Stimulated activated CD8-positive, alpha-beta memory T cell treated with anti-CD3 and anti-CD28 coated beads, Interleukin-12 subunit alpha, Interleukin-12 subunit beta, amount 100 ng/mL, for 24 hours (primary cell): Measurements from ENCODE around the gene FSTL4.

Experiments used
- DNase-seq: peaks from one replicate; pipeline ENCODE4 v3.0.0-alpha.2; 2020; ENCODE audit errors: extremely low read depth

Gene FSTL4

GRCh38 chr5:133341915-133342710, 270.2 kb downstream of the FSTL4 start:
- DNase-seq: no peak

GRCh38 chr5:133341296-133341695, 271.0 kb downstream of the FSTL4 start:
- no peak for DNase-seq

- DNase-seq: no peak
These were observed 271.5 kb downstream of the FSTL4 start for GRCh38 chr5:133340822-133341221.

DNA sequence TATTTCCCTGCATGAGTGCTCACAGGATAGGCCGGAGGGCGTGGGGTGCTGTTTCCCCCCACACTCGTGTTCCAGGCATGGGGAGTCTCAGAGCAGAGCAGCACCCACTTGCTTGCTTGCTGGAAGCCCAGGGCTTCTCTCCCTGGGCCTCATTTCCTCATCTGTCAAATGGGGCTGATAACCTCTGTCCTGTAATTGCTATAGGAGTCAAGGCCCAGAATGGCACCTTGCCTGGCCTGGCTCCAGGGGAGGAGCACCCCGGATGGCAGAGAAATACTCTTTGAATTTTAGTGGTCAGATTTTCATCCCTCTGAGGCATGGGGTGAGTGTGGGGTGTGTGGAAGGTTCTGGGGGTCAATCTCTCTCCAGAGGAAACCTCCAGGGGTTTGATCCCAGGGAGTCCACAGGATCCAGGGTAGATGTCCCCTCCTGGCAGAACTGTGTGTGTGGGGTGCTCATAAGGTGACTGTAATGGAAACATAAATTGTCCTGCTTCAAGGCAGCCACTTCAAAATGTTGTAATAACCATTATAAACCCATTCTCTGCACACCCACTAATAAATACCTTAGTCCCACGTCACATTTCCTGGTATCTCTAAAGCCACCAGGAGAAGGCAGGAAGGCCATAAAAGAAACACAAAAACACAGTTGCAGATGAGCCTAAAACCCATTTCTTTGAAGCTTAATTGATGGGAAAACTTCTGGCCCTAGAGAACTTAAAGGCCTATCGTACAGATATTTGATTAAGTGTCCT, 272.2 kb downstream of the FSTL4 start:
- DNase-seq: no peak

- no peak for DNase-seq
These were observed 273.6 kb downstream of the FSTL4 start for GRCh38 chr5:133338504-133339355.

GRCh38 chr5:133337795-133338445, 274.4 kb downstream of the FSTL4 start:
- no peak for DNase-seq

DNA sequence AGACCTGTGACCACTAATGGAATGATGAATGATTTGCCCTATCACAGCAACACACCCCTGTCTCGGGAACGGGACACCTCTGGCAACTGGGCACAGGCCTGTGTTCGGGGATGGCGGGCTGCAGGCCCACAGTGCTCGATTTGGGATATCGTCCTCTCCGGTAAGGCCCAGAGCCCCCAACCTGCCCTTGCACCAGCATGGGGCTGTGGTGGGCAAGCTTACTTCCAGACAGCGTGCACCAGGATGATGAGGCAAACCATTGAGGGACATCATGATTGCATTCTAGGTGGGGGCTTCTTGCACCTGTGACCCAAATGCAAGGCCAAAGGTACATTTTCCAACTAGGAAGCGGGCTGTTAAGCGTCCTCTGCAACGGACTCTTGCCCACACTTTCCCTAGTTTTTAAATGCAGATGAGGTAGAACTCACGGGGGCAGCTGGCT, 275.4 kb downstream of the FSTL4 start:
- DNase-seq: no peak

DNA sequence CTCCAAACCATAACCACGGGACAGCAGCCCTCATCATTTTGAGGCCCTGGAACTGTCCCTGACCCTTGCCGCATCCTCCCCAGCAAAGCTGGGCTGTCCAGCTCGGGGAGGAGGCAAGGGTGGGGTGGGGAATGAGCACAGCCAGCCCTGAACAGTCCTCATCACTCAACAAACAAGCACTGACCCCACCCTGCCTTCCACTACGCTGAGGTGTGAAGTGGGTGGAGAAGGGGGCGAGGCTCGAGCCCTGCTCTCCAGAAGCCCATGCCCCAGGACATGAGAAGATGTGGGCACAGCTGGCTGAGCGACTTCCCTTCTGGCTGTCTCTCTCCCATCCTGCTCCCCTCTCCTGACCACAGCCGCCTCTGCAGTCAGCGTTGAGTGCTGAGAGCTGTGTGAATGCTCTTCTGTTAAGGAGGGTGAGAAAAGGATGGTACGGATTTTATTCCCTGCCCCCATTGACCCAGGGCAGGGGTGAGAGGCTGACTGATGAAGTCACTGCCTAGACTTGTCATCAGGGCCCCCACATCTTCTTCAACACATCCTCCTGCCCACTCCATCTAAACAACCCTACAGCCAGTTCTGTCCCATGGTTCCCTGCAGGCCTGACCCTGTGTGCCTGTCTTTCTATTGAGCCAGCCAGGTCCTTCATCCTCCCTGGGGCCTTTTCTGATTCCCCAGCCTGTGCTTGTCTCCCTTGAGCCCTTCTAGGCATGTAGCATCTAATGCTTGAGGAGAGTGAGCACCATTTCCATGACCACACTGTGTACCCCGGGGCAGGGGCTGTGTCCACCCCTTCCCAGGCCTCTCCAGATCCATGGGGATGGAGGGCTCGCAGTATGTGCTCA, 276.0 kb downstream of the FSTL4 start:
- no peak for DNase-seq

GRCh38 chr5:133334796-133335639, 277.3 kb downstream of the FSTL4 start:
- no peak for DNase-seq

- no peak for DNase-seq
These were observed 278.8 kb downstream of the FSTL4 start for GRCh38 chr5:133333326-133334150.

DNA sequence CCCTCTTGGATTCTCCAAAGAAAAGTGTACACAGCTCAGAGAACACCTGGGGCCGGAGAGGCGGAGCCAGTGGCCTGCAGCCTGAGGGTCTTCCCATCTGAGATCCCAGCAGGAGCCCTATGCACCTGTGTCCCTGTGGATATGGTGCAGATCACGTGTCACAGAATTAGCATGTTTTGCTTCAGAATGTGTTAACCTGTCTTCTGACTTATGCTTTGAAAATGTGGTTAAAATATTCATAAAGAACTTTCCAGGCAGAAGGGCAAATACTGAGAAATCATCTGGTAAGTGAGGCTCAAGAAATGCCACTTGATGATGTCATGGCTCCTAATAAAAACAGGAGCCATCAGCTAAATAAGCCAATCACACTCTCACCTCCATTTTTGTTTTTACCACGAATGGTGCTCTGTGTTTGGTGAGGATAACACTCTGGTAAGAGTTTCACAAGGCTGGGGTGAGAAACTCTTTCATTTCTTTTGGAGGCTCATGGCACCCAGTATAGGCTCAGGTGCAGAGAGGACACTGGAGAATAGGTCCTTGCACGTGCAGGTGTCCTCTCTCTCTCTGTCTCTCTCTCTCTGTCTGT, 279.8 kb downstream of the FSTL4 start:
- DNase-seq: no peak

GRCh38 chr5:133331941-133332340, 280.4 kb downstream of the FSTL4 start:
- DNase-seq: no peak

GRCh38 chr5:133330956-133331355, 281.4 kb downstream of the FSTL4 start:
- DNase-seq: no peak

DNA sequence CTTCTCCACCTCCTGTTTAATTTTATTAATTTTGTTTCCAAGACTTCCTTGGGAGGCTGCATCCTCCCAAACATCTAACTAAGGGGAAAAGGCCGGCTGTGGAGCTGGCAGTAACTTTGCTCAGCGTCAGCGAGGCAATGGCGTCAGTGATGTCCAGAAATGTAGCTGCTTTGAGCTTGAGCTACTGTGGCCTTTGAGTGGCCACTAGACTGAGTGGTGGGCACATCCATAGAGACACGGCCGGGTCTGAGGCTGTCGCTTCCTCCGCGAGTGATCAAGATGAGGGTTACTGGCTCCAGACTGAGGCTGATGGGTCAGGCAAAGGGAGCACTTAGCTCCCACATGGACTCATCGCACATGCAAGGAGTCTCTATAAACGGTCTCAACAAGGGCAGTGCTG, 283.5 kb downstream of the FSTL4 start:
- no peak for DNase-seq

GRCh38 chr5:133327946-133328401, 284.4 kb downstream of the FSTL4 start:
- no peak for DNase-seq

GRCh38 chr5:133326361-133326760, 286.0 kb downstream of the FSTL4 start:
- no peak for DNase-seq

- no peak for DNase-seq
These were observed 286.5 kb downstream of the FSTL4 start for GRCh38 chr5:133325864-133326263.

GRCh38 chr5:133324926-133325325, 287.4 kb downstream of the FSTL4 start:
- no peak for DNase-seq
